ENCODE results near the gene GORASP1.

DNA sequence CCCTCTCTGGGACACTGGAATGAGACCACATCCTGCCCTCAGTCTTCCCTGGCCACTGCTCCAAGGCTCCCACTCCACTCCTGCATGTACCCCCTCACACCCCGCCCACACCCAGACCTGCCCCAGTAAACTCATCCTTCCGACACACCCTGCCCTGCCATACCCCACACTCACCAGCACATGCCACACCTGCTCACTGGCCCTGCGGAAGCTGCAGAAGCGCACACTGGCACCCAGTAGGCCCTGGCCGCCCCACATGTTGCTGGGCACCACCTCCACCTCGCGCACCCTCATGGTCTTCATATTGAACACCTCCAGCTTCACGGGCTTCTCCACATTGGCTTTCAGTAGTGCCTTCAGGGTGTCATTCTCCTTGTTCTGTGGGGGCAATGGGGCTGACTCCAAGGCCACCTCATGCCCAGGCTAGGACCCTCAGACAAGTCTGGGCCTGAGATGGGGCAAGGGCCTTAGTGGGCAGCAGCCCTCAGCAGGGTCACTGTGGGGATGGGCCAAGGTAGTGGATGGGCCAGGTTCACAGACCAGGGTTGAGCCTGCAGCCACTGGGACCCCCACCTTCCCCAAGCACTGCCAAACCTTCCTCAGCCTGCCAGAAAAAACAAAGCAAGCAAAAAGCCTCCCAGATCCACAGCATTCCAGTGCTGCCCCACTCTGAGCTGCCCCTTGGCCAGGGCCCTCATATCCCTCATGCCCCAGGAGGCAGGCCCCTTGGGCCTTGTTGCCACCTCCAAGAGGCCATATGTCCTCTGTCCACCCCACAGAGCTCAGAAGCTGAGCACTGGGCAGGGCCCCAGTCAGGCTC is 4.7 kb downstream of the GORASP1 start:
- TF ChIP-seq EP300 (conservative IDR thresholded peaks at IDR 0.05; ENCODE audit: poor library complexity, severe bottlenecking) (no peak), CTCF (IDR thresholded peaks at IDR 0.05; ENCODE audit: poor library complexity, severe bottlenecking) (no peak), TAF1 (IDR thresholded peaks at IDR 0.05; ENCODE audit: low read depth) (no peak), POLR2AphosphoS5 (IDR thresholded peaks at IDR 0.05) (no peak), EZH2 (IDR thresholded peaks at IDR 0.05; ENCODE audit: borderline replicate concordance, insufficient read depth, low read length, poor library complexity, severe bottlenecking) (no peak)
- TF ChIP-seq, protein P1, sequence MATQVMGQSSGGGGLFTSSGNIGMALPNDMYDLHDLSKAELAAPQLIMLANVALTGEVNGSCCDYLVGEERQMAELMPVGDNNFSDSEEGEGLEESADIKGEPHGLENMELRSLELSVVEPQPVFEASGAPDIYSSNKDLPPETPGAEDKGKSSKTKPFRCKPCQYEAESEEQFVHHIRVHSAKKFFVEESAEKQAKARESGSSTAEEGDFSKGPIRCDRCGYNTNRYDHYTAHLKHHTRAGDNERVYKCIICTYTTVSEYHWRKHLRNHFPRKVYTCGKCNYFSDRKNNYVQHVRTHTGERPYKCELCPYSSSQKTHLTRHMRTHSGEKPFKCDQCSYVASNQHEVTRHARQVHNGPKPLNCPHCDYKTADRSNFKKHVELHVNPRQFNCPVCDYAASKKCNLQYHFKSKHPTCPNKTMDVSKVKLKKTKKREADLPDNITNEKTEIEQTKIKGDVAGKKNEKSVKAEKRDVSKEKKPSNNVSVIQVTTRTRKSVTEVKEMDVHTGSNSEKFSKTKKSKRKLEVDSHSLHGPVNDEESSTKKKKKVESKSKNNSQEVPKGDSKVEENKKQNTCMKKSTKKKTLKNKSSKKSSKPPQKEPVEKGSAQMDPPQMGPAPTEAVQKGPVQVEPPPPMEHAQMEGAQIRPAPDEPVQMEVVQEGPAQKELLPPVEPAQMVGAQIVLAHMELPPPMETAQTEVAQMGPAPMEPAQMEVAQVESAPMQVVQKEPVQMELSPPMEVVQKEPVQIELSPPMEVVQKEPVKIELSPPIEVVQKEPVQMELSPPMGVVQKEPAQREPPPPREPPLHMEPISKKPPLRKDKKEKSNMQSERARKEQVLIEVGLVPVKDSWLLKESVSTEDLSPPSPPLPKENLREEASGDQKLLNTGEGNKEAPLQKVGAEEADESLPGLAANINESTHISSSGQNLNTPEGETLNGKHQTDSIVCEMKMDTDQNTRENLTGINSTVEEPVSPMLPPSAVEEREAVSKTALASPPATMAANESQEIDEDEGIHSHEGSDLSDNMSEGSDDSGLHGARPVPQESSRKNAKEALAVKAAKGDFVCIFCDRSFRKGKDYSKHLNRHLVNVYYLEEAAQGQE (IDR thresholded peaks at IDR 0.05; ENCODE audit: borderline replicate concordance): no peak
